Heart left ventricle (tissue), 16 donors: Measurements from ENCODE around the gene GOT2. TPM values are rescaled to one million over a fixed set of nuclear protein-coding genes. Genes with fewer than 3 reads are reported as not detected.
"Not testable (repeated sequence)": the region's sequence is repeated elsewhere in the genome, so short reads cannot be mapped to it uniquely, and the experiment has no call there.

Source experiments
- ATAC-seq, 4 donors: fragments of 200-7000 bp; cut with Tn5 transposase; one replicate each; pipeline ENCODE4 v1.9.1; 2020 to 2022; ENCODE audit warnings: moderate library complexity in 4 of 4, mild to moderate bottlenecking in 3 of 4, moderate number of reproducible peaks in 1 of 4
- DNase-seq, 5 donors: peaks; one replicate each; pipeline ENCODE4 v3.0.0-alpha.2; 2020
- H3K27ac ChIP-seq, 12 donors: fragments of 200-600 bp; sonication (generic) in 4 of 12; one replicate each; pipeline versions ENCODE4 v1.5.0 to v1.8.0; 2016 to 2022; ENCODE audit warnings: mild to moderate bottlenecking in 2 of 12
- H3K27me3 ChIP-seq, 9 donors: fragments of 200-600 bp; sonication (generic) in 2 of 9; one replicate each; pipeline versions ENCODE4 v1.5.1 to v1.8.0; 2016 to 2022; ENCODE audit warnings: mild to moderate bottlenecking in 3 of 9
- H3K36me3 ChIP-seq, 9 donors: fragments of 200-600 bp; sonication (generic) in 2 of 9; one replicate each; pipeline versions ENCODE4 v1.5.0 to v1.8.0; 2018 to 2022; ENCODE audit warnings: mild to moderate bottlenecking in 2 of 9
- H3K4me1 ChIP-seq, 12 donors: fragments of 200-600 bp; sonication (generic) in 4 of 12; one replicate each; pipeline versions ENCODE4 v1.5.0 to v1.8.0; 2016 to 2022; ENCODE audit warnings: mild to moderate bottlenecking in 3 of 12
- H3K4me3 ChIP-seq, 12 donors: fragments of 200-600 bp; sonication (generic) in 4 of 12; one replicate each; pipeline versions ENCODE4 v1.5.0 to v1.8.0; 2017 to 2022; ENCODE audit warnings: mild to moderate bottlenecking in 9 of 12, moderate library complexity in 4 of 12
- H3K9me3 ChIP-seq, 12 donors: fragments of 200-600 bp; sonication (generic) in 4 of 12; one replicate each; pipeline versions ENCODE4 v1.5.0 to v1.8.0; 2016 to 2022; ENCODE audit warnings: mild to moderate bottlenecking in 1 of 12
- CTCF ChIP-seq, 12 donors: fragments of 200-600 bp; sonication (generic) in 4 of 12; IDR thresholded peaks; one replicate each; pipeline versions ENCODE4 v1.5.0 to v1.8.0; 2018 to 2022; ENCODE audit warnings: antibody characterized with exemption in 12 of 12, mild to moderate bottlenecking in 5 of 12
- POLR2A ChIP-seq, 2 donors: fragments of 450-650 bp; IDR thresholded peaks; one replicate each; pipeline ENCODE4 v1.6.1; 2017; ENCODE audit warnings: antibody characterized with exemption in 2 of 2, mild to moderate bottlenecking in 2 of 2, moderate library complexity in 2 of 2
- WGBS, 4 donors: extraction: QIAGEN DNeasy Blood & Tissue Kit in 2 of 4; methylation state at CpG; one replicate each; pipeline versions ENCODE4 v1.1.5 to v1.1.7; 2013 to 2018; 5-methylcytosine and 5-hydroxymethylcytosine counted together
- intact Hi-C, 10 donors: fragments of 100-400 bp; cut with DNase I; formaldehyde crosslinking; loops; one replicate each; pipeline versions ENCODE4 v1.11.1 to v1.14.2; 2022
- polyA plus RNA-seq, 2 donors: library from polyadenylated mRNA; stranded (reverse); fragments of 200-250 nt; gene quantifications; one replicate each; pipeline ENCODE4 v1.2.3, GENCODE V29; 2013
- total RNA-seq, 9 donors: library from RNA; depleted of rRNA in 2 of 9; stranded (reverse); fragments of >200 nt in 2 of 9; fragmentation: NEBNext Ultra II Directional in 3 of 9; extraction: Animal tissue kit (Norgen Biotek cat#: 25700) in 3 of 9; gene quantifications; one replicate each; pipeline versions ENCODE4 v1.1.0 to v1.2.4, GENCODE V29; 2016 to 2023
- donor health status: ischemic (EF 13 %, LVEDD 7.1; RV severe dilation, severe dysfunction).
- donor health status: healthy with polysubstance abuse.
- donor health status: DM: no; HTN: yes; CAD: no.
- donor health status: DM: no; HTN: no; CAD: no.
- donor health status: ischemic (EF 25% LVEDD 6.9; RV normal size, moderate dysfunction).
- donor health status: ischemic (EF 25% LVEDD 5.7; RV mildly dilated, moderate dysfunction).
- donor health status: healthy.
- donor health status: DM: yes; HTN: yes; CAD: no.
- donor health status: ischemic (EF 35%, LVEDD 5.7; RV mildly dilated, moderate dysfunction).
- donor health status: nonischemic (EF 11% LVEDD 7.7; RV severe dilation, severe dysfunction).
- donor health status: DM: yes; HTN: yes; CAD: no.
- donor health status: PGD.
- donor health status: ischemic (EF 29% LVEDD 5.4; RV normal size, mild dysfunction).
- donor health status: nonischemic (EF 23%, LVEDD 6.1; RV moderate dilation, normal function).

Gene GOT2
- total and polyA plus RNA-seq, 11 donors, result 201 to 590 (median 398) TPM

- no peak for DNase-seq
- TF ChIP-seq CTCF (IDR thresholded peaks at IDR 0.05) (no peak), POLR2A (IDR thresholded peaks at IDR 0.05) (no peak)
- WGBS, 4 donors, result 56 to 74% (median 60%) methylated on average over 1 of the region's 1 CpG
- Histone ChIP-seq H3K4me3 (no peak overlapping the region), H3K36me3 (no peaks in the 10 kb centered on the region), H3K27me3 (no peaks in the 10 kb centered on the region), H3K9me3 (peaks cover 0 to 5% (median 0%) of the 10 kb centered on the region in 12 donors), H3K4me1 (peaks cover 0 to 4% (median 0%) of the 10 kb centered on the region in 12 donors), H3K27ac (no peak overlapping the region)
- intact Hi-C loops, result loop anchor here in 2 of 10 donors (5.0 kb wide), 1 partner anchor 37 kb away; the partner anchor contains the start of gene GOT2 (in 2 of the 2)
- ATAC-seq, result no peak
Observed at GRCh38 chr16:58695368-58695767, 38.7 kb downstream of the GOT2 start.

DNA sequence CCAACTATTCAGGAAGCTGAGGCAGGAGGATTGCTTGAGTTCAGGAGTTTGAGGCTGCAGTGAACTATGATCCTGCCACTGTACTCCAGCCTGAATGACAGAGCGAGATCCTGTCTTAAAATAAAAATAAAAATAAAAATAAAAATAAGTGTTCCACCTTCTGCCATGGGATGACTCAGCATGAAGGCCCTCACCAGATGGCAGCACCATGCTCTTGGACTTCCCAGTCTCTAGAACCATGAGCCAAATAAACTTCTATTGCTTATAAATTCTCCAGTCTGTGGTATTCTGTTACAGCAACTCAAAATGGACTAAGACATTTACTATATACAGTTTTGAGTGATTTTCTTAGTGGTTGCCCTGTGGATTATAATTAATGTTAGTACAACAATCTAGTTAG is 41.7 kb downstream of the GOT2 start:
- WGBS, 4 donors, result 44 to 100% (median 94%) methylated on average over 1 of the region's 1 CpG

DNA sequence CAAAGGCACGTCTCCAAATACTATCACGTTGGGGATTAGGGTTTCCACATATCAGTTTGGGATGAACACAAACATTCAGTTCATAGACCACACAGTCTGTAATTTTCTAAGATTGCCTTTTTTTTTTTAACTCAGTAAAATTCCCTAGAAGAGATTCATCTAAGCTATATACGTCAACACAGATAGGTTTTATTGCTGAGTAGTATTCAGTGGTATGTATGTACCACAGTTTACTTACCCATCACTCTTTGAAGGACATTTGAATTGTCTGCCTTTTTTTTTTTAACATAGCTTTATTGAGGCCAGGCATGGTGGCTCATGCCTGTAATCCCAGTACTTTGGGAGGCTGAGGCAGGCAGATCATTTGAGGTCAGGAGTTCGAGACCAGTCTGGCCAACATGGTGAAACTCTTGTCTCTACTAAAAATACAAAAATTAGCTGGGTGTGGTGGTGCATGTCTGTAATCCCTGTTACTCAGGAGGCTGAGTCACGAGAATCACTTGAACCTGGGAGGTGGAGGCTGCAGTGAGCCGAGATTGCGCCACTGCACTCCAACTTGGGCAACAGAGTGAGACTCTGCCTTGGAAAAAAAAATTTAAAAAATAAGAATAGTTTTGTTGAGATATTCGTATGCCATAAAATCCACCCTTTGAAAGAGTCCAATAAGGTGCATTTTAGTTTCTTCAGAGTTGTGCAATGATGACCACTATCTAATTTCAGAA is 47.0 kb downstream of the GOT2 start:
- H3K27ac ChIP-seq, intact Hi-C loops, DNase-seq, H3K4me3 ChIP-seq, H3K9me3 ChIP-seq, H3K36me3 ChIP-seq, H3K27me3 ChIP-seq, ATAC-seq: not testable (repeated sequence)
- peaks cover 0 to 24% (median 17%) of the 10 kb centered on the region in 12 donors for H3K4me1 ChIP-seq
- WGBS, 4 donors, result 80 to 86% (median 83%) methylated on average over 8 of the region's 8 CpGs

More for the DNA sequence above, 41.7 kb downstream of the GOT2 start:
- H3K27me3 ChIP-seq, result no peaks in the 10 kb centered on the region
- DNase-seq (no peak), ATAC-seq (no peak)
- H3K9me3 ChIP-seq, result peaks cover 0 to 5% (median 0%) of the 10 kb centered on the region in 12 donors
- intact Hi-C loops, result no loop called here
- H3K4me1 ChIP-seq, result no peaks in the 10 kb centered on the region
- no peaks in the 10 kb centered on the region for H3K36me3 ChIP-seq
- no peak overlapping the region for H3K4me3 ChIP-seq
- TF ChIP-seq POLR2A (IDR thresholded peaks at IDR 0.05), result no peak
- TF ChIP-seq CTCF (IDR thresholded peaks at IDR 0.05), result no peak
- no peak overlapping the region for H3K27ac ChIP-seq

DNA sequence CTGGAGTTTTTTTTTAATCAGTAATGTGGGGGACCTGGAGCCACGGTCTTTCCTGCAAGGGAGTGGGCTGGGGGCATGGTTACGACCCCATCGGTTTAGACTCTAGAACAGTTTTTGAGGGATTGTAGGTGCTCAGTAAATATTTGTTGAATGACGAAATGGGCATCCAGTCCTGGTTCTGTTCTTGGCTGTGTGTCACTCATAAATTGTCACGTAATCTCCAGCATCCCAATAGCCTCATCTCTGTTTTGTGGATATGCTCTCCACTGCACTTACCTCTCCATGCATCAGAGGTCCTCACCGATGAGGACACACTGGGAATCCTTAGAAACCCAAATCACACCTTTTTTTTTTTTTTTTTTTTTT is 49.0 kb downstream of the GOT2 start:
- intact Hi-C loops, result loop anchor here in 1 of 10 donors (2.0 kb wide), 2 partner anchors 48 to 54 kb away; no protein-coding TSS in a partner anchor
- no peaks in the 10 kb centered on the region for H3K9me3 ChIP-seq
- H3K27ac ChIP-seq, result peak overlapping the region in 11 of 12 donors; percentile 79 to 95 (median 91)
- TF ChIP-seq POLR2A (IDR thresholded peaks at IDR 0.05) (no peak), CTCF (IDR thresholded peaks at IDR 0.05) (no peak)
- H3K4me3 ChIP-seq, result peak overlapping the region in 10 of 12 donors; percentile 62 to 99 (median 84)
- no peaks in the 10 kb centered on the region for H3K27me3 ChIP-seq
- peak in 1 of 5 donors; percentile 2 for DNase-seq
- ATAC-seq, result no peak
- H3K36me3 ChIP-seq, result peaks cover 0 to 14% (median 8%) of the 10 kb centered on the region in 9 donors
- peaks cover 0 to 33% (median 17%) of the 10 kb centered on the region in 12 donors for H3K4me1 ChIP-seq
- WGBS, 4 donors, result 82 to 90% (median 86%) methylated on average over 6 of the region's 6 CpGs
